22Rv1 (cell line): ENCODE measurements around the gene KCNIP4.

Source experiments
- H3K27ac ChIP-seq: fragments of 450-650 bp; 2 replicates; pipeline ENCODE4 v1.5.1; 2017
- ZFX ChIP-seq: fragments of 450-650 bp; IDR thresholded peaks from 2 replicates; pipeline ENCODE4 v1.6.1; 2017; ENCODE audit warnings: antibody characterized with exemption, borderline replicate concordance
- TF ChIP-seq, protein P1 (sequence below): fragments of 450-650 bp; IDR thresholded peaks from 2 replicates; pipeline ENCODE4 v1.5.1; 2017; ENCODE audit warnings: mild to moderate bottlenecking

KCNIP4 gene

DNA sequence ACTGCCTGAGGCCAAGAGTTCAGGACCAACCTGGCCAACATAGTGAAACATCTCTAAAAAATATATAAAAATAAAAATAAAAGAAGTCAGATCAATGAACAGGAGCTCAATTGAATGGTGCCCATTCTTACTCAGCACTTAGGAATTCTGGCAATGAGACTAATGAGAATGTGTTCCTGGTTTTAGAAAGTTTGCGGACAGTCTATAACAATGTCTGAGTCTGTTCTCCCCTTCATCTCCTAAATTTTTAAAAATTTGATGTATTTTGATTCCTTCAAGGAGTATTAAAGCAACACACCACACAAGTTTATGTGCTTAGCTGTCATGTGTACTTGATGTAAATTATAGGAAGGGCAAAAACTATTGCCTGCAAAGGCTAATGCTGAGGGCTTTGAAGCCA lies 30.6 kb upstream of the KCNIP4 start:
- TF ChIP-seq ZFX, result no peak
- TF ChIP-seq, protein P1, sequence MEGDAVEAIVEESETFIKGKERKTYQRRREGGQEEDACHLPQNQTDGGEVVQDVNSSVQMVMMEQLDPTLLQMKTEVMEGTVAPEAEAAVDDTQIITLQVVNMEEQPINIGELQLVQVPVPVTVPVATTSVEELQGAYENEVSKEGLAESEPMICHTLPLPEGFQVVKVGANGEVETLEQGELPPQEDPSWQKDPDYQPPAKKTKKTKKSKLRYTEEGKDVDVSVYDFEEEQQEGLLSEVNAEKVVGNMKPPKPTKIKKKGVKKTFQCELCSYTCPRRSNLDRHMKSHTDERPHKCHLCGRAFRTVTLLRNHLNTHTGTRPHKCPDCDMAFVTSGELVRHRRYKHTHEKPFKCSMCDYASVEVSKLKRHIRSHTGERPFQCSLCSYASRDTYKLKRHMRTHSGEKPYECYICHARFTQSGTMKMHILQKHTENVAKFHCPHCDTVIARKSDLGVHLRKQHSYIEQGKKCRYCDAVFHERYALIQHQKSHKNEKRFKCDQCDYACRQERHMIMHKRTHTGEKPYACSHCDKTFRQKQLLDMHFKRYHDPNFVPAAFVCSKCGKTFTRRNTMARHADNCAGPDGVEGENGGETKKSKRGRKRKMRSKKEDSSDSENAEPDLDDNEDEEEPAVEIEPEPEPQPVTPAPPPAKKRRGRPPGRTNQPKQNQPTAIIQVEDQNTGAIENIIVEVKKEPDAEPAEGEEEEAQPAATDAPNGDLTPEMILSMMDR, result no peak
- H3K27ac ChIP-seq, result no peak overlapping the region

DNA sequence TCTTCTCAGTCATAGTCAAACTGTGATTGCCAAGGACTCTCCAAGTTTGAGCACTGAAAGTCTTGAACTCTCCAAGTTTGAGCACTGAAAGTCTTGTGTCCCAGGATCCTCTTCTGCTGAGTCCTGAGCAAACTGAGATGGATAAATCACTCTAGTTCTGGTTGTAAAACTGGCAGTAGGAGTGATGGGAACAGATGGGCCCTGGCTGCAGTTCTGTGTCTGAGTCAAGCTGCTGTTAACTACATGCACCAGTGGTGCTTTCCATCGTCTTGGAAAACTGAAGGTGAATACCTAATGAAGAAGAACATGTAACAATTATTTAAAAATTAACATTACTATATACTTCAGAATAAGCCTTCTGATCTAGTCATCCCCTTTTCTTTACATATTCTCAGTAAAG lies 27.6 kb upstream of the KCNIP4 start:
- TF ChIP-seq ZFX, result no peak
- TF ChIP-seq, protein P1, result no peak
- H3K27ac ChIP-seq, result no peak overlapping the region

DNA sequence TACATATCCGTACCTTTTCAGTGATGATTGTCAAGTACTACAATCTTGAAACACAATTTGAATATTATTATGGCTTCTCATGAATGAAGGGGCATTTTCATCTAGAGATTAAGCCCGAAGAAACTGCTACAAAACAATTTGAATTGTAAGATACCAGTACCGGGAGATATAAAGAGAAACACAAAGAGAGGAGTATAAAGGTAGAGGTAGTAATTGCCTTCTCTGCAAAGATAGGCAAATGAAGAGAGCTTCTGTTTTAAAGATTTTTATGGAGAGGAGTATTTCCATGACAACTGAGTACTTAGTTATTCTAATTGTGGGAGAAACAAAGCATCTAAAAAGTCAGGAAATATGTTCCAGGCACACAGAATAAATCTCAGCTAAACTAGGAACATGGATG lies 25.3 kb upstream of the KCNIP4 start:
- no peak overlapping the region for H3K27ac ChIP-seq
- TF ChIP-seq, protein P1, result no peak
- TF ChIP-seq ZFX, result no peak

DNA sequence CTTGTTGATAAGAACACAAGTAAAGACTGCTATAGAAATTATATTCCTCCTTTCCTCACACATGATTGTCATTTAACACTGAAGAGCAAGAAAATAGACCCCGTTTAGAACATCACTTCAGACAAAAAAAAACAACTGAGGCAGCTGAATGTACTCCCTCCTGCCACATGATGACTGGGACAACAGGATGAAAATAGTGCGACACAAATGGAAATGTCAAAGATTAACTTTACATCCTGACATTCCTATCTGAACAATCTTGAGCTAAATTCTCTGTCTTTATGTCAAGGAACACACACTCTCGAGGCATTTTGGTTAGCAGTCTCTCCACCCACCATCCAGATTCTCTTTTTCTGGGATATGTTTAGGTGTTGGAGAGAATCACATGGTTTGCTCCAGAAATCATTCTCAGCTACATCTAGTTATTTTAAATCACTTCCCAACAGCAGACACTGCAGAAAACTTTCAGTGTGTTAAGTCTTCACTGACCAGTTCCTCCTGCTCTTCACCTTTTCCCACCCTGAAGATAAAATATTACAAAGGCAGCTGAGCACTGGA lies 16.3 kb upstream of the KCNIP4 start:
- TF ChIP-seq, protein P1, result no peak
- no peak for TF ChIP-seq ZFX
- H3K27ac ChIP-seq, result no peak overlapping the region

DNA sequence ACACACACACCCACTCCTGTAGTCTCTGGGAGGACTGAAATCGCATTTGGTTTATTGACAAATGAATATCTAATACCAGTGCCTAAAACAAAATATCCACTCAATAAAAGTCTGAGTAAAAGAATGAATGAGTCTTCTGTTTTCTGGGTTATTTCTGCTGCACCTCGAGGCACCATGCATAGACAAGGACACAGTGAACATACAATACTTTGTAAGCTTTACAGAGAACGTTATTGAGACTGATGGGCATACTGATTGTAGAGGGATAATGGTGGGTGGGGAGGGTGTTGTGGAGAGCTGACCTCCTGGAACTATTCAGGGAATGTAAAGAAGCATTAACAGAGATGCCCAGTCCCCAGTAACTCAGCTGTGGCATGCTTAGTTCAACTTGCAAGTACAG lies 14.1 kb upstream of the KCNIP4 start:
- H3K27ac ChIP-seq, result no peak overlapping the region
- TF ChIP-seq, protein P1, result no peak
- TF ChIP-seq ZFX, result no peak

DNA sequence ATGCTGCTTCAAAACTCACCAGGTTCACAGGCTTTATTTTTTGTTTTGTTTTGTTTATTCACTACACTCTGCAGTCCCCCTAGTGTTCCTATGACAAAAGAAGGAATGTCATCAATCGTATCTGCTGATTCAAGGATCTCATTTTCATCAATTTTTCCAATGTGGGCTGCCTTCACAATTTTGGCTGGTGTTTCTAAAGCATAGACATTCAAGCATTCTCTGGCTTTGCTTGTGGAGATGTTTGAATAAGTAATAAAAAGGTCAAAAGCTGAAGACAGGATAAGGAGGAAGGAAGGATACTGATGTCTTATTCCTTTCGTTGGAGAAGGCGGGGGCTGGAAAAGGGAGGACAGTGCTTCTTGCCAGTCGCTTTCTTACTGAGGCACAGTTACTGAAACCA lies 12.2 kb upstream of the KCNIP4 start:
- no peak for TF ChIP-seq ZFX
- TF ChIP-seq, protein P1, result no peak

DNA sequence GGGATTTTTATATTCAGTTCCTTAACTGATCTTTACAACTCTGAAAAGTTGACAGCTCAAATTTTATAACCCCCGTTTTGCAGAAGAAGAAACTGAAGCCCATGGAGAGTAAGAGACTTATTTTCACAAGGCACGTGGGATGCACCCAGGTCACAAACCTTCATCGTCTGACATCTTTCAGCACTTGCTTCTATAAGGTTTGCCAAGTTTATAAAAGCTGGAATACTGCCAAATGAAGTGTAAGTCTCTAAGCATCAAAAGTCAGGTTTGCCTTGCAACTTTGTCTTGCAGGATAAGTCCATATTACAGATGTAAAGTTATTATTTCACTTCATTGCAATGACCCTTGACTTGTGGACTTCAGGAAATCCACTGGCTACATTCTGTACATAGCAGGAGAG lies 6.3 kb upstream of the KCNIP4 start:
- H3K27ac ChIP-seq, result no peak overlapping the region
- TF ChIP-seq ZFX, result no peak
- TF ChIP-seq, protein P1, result no peak

More for the DNA sequence above, 12.2 kb upstream of the KCNIP4 start:
- no peak overlapping the region for H3K27ac ChIP-seq
